PFSK-1 (cell line): Measurements from ENCODE around the gene KRT75.

ENCODE experiments used
- FOXP2 ChIP-seq: optimal IDR thresholded peaks from 2 replicates; pipeline ENCODE3; 2011; ENCODE audit warnings: borderline replicate concordance, control low read depth, inconsistent platforms; ENCODE audit not compliant: insufficient read depth; ENCODE audit errors: extremely low read length, extremely low read depth
- POLR2AphosphoS5 ChIP-seq: IDR thresholded peaks from 2 replicates; pipeline ENCODE4 v1.6.1; 2012; ENCODE audit warnings: low read depth, mild to moderate bottlenecking, control low read depth, low read length, moderate library complexity
- REST ChIP-seq, 2 experiments: IDR thresholded peaks; 2 replicates each; pipeline versions ENCODE4 v1.6.1 to v1.8.0; 2011 to 2012; ENCODE audit warnings: low read depth in 2 of 2, low read length in 2 of 2, control low read depth in 1 of 2, inconsistent platforms in 1 of 2, mild to moderate bottlenecking in 1 of 2, moderate library complexity in 1 of 2; ENCODE audit not compliant: insufficient read depth in 1 of 2
- SIN3A ChIP-seq: IDR thresholded peaks from 2 replicates; pipeline ENCODE4 v1.6.1; 2012; ENCODE audit warnings: mild to moderate bottlenecking, low read length, moderate library complexity, borderline replicate concordance; ENCODE audit not compliant: insufficient read depth
- TAF1 ChIP-seq: IDR thresholded peaks from 2 replicates; pipeline ENCODE4 v1.6.1; 2012; ENCODE audit warnings: low read length, control low read depth, borderline replicate concordance; ENCODE audit not compliant: insufficient read depth

The KRT75 gene

GRCh38 chr12:52444647-52445595, 10.8 kb upstream of the KRT75 start:
- TF ChIP-seq TAF1 = no peak
- no peak for TF ChIP-seq FOXP2
- TF ChIP-seq REST (IDR thresholded peaks at IDR 0.05; ENCODE audit: insufficient read depth in 1 of 2, low read depth in 2 of 2, low read length in 2 of 2) = no peak
- TF ChIP-seq SIN3A = no peak
- no peak for TF ChIP-seq POLR2AphosphoS5

GRCh38 chr12:52443966-52444365, 9.8 kb upstream of the KRT75 start:
- TF ChIP-seq POLR2AphosphoS5 (no peak), FOXP2 (no peak), TAF1 (no peak), SIN3A (no peak), REST (IDR thresholded peaks at IDR 0.05; ENCODE audit: insufficient read depth in 1 of 2, low read depth in 2 of 2, low read length in 2 of 2) (no peak)

- TF ChIP-seq FOXP2 (no peak), REST (IDR thresholded peaks at IDR 0.05; ENCODE audit: insufficient read depth in 1 of 2, low read depth in 2 of 2, low read length in 2 of 2) (no peak), TAF1 (no peak), SIN3A (no peak), POLR2AphosphoS5 (no peak)
Measured at GRCh38 chr12:52442600-52443061, 8.5 kb upstream of the KRT75 start.

GRCh38 chr12:52441320-52441911, 7.2 kb upstream of the KRT75 start:
- no peak for TF ChIP-seq POLR2AphosphoS5
- TF ChIP-seq SIN3A = no peak
- TF ChIP-seq REST (IDR thresholded peaks at IDR 0.05; ENCODE audit: insufficient read depth in 1 of 2, low read depth in 2 of 2, low read length in 2 of 2) = no peak
- TF ChIP-seq FOXP2 = no peak
- TF ChIP-seq TAF1 = no peak
